Measurements from ENCODE around the gene VPS37C.
"Not testable (repeated sequence)": the region's sequence is repeated elsewhere in the genome, so short reads cannot be mapped to it uniquely, and the experiment has no call there.

VPS37C gene

DNA sequence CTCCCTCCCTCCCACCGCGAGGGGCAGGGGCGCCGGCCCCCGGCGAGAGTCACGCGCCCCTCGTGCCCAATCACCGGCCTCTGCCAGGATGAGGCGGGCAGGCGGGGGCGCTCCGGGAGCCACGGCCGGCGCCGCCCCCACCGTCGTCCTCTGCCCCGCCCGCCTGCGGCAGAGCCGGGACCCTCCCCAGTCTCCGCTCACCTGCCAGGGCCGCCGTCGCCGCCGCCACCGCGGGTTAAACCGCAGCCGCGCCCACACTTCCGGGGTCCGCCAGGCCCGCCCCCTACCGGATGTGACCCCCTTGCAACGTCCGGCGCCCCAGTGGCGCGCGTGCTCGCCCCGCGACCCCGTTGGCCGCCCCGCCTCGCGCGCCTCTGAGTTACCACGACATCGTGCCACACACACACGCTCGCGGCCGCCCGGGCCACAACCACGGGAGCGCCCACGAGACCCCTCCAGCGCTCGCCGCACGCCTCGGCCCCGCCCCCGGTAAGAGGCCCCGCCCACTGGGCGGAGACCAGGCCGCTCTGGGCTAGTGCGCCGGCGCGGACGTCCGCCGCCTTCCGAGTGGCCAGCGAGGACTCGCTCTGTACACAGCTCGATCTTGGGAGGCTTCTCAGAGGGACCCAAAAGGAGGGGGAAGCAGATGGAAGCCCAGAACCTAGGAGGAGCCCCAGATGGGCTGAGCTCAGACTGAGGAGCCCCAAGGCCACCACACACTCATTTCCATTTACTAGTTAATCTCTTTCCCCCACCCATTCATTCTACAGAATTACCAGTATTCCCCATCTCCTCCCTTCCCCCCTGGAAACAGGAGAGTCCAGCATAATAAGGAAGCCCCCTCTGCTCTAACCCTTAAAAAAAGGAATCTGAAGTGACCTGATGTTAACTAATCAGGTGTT lies at the start of gene VPS37C:
VPS37C (minus strand) TSS at position 237 of the 902 bp plus-strand sequence. CDS start 22,597 bp downstream, outside the sequence.
- DNase-seq (ENCODE audit: low read depth), result peak; percentile 85

DNA sequence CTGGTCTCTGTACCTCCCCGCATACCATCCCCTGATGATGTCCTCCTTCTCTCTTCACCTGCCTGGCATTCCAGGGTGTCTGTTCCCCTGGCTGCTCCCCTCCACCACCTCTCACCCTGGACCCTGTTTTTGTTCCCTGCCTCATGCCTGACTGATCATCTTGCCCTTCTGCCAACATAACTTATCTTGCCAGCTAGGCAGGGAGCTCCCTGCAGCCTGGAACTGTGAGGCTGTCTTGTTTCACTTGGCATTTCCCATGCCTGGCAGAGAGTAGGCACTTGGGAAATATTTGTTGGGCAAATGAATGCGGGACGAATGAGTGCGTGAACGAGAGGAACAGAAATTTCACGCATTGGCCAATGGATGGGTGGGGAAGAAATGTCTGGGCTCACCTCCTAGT lies 49.4 kb upstream of the VPS37C start:
- DNase-seq (ENCODE audit: low read depth), result not testable (repeated sequence)

DNA sequence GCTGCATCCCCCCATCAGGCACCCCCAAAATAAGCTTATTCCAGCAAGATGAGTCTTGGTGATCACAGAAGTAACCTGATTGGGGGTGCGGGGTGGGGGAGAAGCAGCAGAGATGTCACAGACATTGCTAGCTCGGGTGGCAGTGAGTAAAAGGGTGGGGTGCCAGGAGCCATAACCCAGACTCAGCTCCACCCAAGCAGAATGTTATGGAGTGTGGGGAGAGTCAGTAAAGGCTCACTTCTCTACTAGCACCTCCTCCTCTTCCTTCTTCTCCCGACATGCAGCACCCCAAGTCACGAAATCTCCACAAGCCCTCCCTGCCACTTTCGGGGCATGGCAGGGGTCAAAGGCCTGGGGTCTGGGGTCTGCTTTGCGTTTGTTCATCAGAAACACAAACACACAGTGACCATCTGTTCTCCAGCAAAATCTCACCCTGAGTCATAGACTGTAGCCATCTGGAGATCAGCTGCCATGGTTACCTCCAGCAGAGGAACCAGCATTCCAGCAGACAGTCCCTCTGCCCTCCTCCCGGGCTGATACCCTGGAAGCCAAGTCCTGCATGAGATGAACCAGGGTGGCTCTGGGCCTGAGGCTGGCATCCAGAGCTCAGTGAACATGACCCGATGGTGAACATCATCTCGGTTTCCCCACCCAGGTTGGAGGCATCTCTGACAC lies 46.5 kb upstream of the VPS37C start:
- not testable (repeated sequence) for DNase-seq (ENCODE audit: low read depth)

DNA sequence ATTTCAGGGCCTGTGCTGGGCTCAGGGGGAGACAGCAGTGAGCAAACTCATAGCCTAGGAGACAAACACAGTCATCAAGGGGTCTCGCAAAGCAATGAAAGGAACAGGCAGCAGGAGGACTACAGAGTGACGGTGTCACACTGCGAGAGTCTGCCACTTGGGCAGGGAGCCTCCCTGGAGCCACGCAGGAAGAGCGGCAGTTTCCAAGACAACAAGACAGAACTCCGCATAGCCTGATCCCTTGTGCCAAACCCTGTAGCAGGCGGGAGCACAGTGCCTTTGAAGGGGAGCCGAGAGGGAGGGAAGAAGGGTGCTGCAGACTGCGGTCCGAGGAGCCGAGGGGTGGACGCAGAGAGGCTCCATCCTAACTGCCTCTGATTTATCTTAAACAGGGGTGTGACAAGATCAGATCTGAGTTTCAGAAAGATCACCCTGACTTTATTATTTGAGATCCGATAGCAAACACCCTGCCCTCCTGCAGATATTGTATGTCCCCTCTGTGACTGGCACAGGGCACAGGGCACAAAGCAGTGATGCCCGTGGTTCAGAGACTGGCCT lies 43.4 kb upstream of the VPS37C start:
- DNase-seq (ENCODE audit: low read depth), result not testable (repeated sequence)

DNA sequence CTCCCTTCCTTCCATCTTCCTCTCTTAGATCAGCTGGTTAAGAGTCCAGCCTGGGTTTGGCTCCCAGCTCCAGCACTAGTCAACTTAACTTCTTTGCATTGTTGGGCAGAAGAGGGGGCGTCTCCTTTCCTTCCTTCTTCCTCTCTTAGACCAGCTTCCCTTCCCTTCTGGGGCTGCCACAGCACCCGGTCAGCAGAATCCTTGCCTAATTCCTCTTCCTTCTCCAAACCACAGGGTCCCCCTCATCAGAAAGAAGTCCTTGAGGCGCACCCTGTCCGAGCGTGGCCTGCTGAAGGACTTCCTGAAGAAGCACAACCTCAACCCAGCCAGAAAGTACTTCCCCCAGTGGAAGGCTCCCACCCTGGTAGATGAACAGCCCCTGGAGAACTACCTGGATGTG lies 42.6 kb upstream of the VPS37C start:
- not testable (repeated sequence) for DNase-seq (ENCODE audit: low read depth)

DNA sequence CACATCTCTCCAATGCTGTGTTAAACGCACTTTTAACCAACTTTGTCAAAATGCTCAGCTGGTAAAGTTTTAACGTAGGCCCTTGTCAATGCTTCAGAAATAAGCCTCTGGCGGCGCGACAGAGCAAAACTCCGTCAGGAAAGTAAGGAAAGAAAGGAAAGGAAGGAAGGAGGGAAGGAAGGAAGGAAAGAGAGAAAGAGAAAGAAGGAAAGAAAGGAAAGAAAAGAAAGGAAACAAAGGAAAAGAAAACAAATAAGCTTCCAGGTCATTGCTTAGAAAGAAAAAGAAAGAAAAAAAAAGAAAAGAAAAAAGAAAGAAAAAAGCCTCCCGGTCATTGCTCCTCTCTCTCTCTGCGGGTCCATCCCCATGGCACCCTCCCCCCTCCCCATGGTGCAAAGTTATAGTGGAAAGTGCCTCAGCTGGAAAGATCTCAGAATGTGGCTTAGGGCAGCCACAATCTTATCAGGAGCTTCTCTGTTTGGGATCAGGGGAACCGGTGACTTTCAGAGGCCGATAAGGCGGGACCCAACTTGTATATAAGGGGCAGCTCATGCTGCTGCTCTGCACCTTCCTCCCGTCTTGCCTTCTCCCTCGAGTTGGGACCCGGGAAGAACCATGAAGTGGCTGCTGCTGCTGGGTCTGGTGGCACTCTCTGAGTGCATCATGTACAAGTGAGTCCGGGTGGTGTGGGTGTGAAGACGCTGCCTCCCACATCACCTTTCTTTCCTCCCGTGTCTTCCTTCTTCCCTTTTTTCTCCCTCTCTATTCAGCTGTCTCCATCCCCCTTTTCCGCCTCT lies 41.9 kb upstream of the VPS37C start, which contains the start of gene PGA3:
PGA3 (plus strand) TSS at position 566 of the 797 bp plus-strand sequence; CDS start at position 616, 50 bp downstream.
- not testable (repeated sequence) for DNase-seq (ENCODE audit: low read depth)

DNA sequence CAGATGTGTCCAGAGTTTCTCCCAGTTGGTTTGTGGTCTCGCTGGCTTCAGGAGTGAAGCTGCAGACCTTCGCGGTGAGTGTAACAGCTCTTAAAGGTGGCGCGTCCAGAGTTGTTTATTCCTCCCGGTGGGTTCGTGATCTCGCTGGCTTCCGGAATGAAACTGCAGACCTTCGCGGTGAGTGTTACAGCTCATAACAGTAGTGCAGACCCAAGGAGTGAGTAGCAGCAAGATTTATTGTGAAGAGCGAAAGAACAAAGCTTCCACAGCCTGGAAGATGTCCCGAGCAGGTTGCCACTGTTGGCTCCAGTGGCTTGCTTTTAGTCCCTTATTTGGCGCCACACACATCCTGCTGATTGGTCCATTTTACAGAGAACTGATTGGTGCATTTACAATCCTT lies 40.2 kb upstream of the VPS37C start:
- no peak for DNase-seq (ENCODE audit: low read depth)

DNA sequence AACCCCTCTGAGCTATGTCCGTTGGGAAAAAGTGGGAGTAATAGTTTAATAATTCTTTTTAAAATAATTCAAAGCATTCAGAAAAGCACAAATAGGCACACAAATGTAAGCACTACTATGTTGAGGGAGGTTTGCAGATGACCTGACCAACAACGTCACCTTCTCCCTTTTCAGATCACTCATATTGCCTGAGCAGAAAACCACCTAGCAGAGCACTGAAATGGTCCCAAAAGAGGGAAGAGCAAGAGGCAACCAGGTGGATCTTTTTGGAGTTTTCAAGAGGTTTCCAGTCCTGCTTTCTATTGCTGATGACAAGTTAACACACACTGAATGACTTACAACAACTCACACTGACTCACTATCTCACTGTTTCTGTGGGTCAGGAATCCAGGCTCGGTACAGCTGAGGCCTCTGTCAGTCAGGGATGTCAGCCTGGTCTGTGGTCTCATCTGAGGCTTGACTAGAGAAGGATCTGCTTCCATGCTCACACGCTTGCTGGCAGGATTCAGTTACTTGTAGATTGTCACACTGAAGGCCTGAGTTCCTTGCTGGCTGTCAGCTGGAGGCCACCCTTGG lies 37.8 kb upstream of the VPS37C start:
- DNase-seq (ENCODE audit: low read depth), result no peak

DNA sequence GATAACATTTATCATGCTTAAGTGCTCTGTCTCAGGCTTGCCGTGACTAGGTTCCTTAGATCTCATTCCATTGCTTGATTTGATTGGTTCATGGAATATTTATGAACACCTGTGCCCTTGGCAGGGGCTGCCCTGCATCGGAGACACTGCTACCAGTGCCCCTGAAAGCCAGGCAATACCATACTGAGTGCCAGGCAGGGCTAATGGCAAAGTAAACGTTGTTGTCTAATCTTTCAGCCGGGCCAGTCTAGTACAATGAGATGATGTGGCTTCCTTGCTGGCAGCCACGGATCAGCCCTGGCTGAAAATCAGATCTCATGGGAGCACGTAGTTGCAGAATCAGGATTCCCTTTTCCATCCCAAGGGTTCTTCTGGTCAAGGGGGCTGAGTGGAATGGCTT lies 37.1 kb upstream of the VPS37C start:
- no peak for DNase-seq (ENCODE audit: low read depth)

DNA sequence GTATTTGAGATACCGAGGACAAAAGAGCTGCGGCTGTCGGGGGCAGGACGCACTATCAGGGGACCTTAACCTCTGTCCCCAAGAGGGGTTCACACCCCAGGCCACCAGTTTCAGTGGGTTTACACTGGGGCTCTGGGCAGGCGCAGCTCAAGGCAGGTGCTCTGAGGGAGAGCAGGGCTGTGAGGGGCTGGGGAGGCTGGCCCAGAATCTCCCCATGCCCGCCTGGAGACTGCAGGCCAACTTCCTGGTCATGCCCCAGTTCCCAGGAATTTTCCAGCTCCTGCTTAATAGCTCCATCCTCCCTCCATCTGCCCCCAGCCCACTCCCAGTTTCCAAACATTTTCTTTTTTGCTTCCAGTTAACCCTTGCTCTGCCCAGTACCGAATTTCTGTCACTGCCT lies 34.5 kb upstream of the VPS37C start:
- no peak for DNase-seq (ENCODE audit: low read depth)

DNA sequence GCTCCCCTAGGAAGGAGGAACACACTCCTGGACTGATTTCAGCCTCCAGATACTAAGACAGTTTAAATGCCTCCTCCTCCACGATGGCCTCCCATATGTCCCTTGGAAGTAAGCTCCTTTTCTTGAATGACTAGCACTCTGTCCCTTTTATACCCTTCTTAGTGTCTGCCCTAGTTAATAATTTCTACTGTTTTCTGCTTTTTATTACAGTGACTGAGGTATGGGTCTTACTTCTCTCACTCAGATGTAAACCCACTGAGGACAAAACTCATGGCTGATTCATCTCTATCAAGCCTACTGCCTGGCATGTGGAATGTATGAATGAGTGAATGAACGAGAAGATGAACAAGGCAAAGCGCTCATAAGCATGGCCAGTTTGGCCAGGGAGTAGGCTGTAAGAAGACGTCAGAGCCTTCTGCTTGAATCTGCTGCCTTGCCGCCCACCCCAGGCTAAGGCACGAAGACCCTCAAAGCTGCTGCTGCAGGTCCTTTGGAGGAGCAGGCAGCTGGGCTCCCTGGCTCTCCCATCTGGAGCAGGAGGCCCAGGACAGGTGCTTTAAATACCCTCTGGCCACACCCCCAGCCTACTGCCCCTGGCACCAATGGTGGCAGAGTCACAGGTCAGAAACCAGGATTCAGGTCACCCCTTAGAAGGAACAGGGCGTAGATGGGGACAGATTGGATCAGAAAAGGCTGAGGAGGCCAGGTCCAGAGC lies 33.9 kb upstream of the VPS37C start:
- DNase-seq (ENCODE audit: low read depth), result no peak

DNA sequence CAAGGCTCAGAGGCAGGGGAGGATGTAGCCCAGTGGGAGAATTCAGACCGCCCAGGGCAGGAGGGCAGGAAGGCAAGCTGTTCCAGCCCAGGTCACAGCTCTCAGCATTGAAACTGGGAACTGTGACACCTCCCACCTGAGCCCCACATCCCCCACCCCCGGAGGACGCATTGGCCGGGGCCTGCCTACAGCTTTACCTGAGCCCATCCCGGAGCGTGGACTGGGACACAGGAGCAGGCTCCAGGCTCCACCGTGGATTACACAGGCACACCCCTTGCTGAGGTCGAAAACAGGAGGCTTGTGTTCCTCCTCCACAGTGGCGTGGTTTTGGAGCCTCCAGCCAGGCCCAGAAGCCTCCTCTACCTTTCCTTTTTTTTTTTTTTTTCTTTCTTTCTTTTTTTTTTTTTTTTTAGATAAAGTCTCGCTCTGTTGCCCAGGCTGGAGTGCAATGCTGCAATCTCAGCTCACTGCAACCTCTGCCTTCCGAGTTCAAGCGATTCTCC lies 33.0 kb upstream of the VPS37C start:
- no peak for DNase-seq (ENCODE audit: low read depth)

DNA sequence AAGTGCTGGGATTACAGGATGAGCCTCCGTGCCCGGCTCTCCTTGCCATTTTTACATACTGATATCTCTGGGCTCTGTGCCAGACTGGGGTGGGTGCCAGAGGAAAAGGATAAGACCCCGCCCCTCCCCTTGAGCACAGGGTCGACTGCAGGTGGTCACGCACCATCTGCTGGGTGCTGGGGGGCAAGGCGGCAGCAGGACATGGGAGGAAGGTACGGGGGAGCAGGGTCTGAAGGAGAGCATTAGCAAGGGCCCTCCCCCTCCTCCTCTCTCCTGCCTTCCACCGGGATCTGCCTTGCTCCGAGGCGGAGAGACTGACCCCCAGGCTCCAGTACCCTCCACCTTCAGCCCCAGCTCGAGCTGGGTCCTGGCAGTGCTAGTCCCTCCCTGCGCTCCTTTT lies 32.4 kb upstream of the VPS37C start:
- no peak for DNase-seq (ENCODE audit: low read depth)

DNA sequence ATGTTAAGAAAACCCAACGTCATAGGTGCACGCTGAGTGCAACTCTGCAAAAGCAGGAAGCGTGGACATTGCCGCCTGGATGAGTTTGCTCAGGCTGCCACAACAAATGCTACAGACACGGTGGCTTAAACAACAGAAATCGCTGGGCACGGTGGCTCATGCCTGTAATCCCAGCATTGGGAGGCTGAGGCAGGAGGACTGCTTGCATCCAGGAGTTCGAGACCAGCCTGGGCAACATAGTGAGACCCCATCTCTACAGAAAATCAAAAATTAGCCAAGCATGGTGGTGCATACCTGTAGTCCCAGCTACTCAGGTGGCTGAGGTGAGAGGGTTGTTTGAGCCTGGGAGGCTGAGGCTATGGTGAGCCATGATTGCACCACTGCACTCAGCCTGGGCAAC lies 28.7 kb upstream of the VPS37C start:
- DNase-seq (ENCODE audit: low read depth), result no peak

DNA sequence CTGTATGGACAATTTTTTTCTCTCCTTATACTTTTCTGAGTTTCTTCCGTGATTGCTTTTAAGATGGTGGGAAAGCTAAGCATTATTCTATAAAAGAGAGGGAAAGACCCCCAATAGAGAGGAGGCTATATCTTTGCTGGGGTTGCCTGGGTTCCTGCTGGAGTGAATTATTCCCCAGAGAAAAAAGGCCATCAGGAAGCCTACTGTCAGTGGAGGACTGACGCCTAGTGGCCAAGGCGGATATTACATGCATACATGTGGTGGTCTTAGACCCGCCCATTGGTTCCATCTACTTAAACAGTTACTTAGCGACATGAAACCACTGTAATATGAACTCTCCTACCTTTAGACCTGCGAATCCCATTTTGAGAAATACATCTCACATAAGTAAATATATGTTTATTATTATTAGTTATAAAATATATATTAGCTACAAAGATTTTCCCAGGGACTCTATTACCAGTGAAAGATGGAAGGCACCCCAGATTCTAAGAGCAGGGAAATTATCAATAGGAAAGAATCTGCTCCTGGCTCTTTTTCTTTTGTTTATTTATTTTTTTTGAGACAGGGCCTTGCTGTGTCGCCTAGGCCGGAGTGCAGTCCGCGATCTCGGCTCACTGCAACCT lies 26.4 kb upstream of the VPS37C start:
- peak; percentile 73 for DNase-seq (ENCODE audit: low read depth)

DNA sequence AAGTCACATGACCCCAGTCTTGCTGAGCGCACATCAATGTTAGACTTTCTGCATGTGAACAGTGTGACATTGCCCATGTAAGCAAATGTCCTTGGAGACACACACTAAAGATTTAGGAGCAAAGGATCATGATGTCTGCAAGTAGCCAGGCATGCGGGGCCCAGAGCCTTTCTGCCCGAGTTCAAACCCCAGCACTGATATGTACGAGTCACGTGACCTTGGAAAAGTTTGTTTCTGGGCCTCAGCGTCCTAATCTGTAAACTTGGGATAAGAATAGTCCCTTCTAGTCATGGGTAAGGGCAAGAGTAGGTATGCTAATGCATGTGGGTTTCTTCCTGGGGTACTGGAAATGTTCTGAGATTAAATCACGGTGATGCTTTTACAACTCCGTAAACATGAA lies 25.3 kb upstream of the VPS37C start:
- no peak for DNase-seq (ENCODE audit: low read depth)

DNA sequence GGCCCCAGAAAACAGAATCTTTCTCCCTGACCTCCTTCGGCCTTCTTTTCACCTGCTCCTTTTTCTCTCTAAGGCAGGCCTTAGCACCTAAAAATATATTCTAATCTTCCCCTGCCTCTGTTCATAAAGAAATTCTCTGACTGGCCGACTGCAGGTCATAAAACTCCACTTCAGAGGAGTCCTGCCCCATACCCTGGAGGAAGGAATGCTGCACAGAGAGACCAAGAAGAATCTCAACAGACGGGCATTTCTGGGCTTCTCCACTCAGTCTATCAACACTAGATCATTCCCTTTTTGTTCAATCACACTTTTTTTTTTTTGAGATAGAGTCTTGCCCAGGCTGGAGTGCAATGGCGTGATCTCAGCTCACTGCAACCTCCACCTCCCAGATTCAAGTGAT lies 22.4 kb upstream of the VPS37C start:
- no peak for DNase-seq (ENCODE audit: low read depth)

DNA sequence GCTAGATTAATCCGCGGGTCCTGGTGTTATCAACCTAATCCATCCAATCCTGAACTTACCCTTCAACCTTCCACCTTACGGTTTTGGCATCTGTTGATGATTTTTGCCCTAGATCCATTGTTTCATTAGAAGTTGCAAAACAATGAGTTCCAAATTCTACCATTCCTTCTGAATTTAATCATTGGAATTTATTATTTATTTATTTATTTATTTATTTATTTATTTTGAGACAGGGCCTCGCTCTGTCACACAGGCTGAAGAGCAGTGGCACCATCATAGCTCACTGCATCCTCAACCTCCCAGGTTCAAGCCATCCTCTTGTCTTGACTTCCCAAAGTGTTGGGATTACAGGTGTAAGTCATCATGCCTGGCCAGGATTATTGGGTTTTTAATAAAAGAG lies 20.3 kb upstream of the VPS37C start:
- no peak for DNase-seq (ENCODE audit: low read depth)

DNA sequence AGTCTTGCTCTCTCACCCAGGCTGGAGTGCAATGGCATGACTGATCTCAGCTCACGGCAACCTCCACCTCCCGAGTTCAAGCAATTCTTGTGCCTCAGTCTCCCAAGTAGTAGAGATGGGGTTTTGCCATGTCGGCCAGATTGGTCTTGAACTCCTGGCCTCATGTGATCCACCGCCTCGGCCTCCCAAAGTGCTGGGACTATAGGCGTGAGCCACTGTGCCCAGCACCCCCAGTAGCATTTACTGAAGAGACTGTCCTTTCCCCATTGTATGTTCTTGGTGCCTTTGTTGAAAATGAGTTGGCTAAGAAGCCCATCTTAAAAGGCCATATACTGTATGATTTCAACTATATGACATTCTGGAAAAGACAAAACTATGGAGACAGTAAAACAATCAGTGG lies 19.0 kb upstream of the VPS37C start:
- DNase-seq (ENCODE audit: low read depth), result not testable (repeated sequence)

DNA sequence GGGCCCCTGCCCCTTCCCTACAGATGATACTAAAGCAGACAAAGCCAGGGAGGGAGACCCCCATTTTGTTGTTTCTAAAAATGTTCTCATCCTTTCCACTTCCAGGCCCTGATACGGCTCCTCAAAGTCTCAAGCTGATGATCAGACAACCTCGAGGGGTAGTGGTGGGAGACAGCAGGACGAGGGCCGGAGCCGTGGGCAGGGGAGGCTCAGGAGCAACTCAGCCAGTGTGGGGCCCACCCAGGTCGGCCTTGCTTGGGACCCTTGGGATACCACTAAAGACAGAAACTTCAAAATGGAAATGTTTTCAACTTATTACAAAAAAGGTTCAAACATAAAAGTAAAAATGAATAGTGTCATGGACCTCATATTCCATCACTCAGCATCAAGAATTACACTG lies 15.2 kb upstream of the VPS37C start:
- no peak for DNase-seq (ENCODE audit: low read depth)

All from stimulated activated CD8-positive, alpha-beta memory T cell treated with anti-CD3 and anti-CD28 coated beads, Interleukin-7, amount 100 ng/mL, for 24 hours (primary cell).